Fibroblast of the conjunctiva (primary cell): ENCODE measurements around the gene MYH9.
A peak's percentile ranks its signal among the peaks of the same experiment; 100 is the strongest.

Source experiments
- DNase-seq: peaks from one replicate; pipeline ENCODE4 v3.0.0-alpha.2; 2010; ENCODE audit warnings: low read depth

The MYH9 gene

GRCh38 chr22:36330655-36331305, 57.0 kb downstream of the MYH9 start:
- no peak for DNase-seq

- DNase-seq = no peak
These were observed 57.6 kb downstream of the MYH9 start for GRCh38 chr22:36330127-36330526.

- no peak for DNase-seq
These were observed 58.3 kb downstream of the MYH9 start for GRCh38 chr22:36329254-36330078.

GRCh38 chr22:36328635-36329253, 59.0 kb downstream of the MYH9 start:
- no peak for DNase-seq

- DNase-seq = no peak
These were observed 59.7 kb downstream of the MYH9 start for GRCh38 chr22:36327922-36328551.

GRCh38 chr22:36326178-36327161, 61.3 kb downstream of the MYH9 start:
- DNase-seq = no peak

- peak; percentile 96 for DNase-seq
These were observed 62.4 kb downstream of the MYH9 start for GRCh38 chr22:36325154-36326031.

GRCh38 chr22:36324414-36324813, 63.4 kb downstream of the MYH9 start:
- DNase-seq = no peak

GRCh38 chr22:36323855-36324331, 63.9 kb downstream of the MYH9 start:
- DNase-seq = no peak

GRCh38 chr22:36323182-36323854, 64.4 kb downstream of the MYH9 start:
- DNase-seq = peak; percentile 57

- no peak for DNase-seq
These were observed 65.2 kb downstream of the MYH9 start for GRCh38 chr22:36322602-36322915.

- no peak for DNase-seq
These were observed 65.8 kb downstream of the MYH9 start for GRCh38 chr22:36321797-36322601.

GRCh38 chr22:36320553-36320952, 67.2 kb downstream of the MYH9 start:
- no peak for DNase-seq

- DNase-seq = no peak
These were observed 67.9 kb downstream of the MYH9 start for GRCh38 chr22:36319595-36320497.

GRCh38 chr22:36318442-36318841, 69.3 kb downstream of the MYH9 start:
- no peak for DNase-seq

GRCh38 chr22:36317658-36318271, 70.0 kb downstream of the MYH9 start:
- no peak for DNase-seq

GRCh38 chr22:36316419-36316818, 71.3 kb downstream of the MYH9 start:
- DNase-seq = no peak
